Measurements from ENCODE around the gene ARMC2. TPM values are rescaled to one million over a fixed set of nuclear protein-coding genes. Genes with fewer than 3 reads are reported as not detected.

ARMC2 gene
- total and polyA plus RNA-seq, 7 donors, result 0.56 to 3.7 (median 2.0) TPM

DNA sequence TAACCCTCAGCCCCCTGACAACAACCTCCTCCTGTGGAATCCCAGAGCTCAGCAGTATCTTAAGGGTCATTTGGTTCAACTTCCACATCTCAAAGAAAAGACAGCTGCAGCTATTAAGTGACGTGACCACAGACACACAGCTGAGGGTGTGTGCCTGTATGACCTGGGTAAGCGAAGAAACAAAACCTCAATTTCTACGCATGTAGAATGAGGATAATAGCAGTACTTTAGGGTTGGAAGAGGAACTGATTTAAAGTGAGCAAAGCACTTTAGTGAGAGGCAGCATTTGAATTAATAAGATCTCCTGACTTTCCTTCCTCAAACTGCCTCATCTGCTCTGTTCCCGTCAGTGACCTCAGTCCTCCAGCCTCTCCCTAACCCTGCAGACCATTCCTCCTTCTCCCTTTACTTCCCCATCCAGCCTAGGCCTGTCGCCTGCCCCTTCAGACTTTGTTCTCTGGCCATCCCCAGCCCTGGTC is 6.8 kb upstream of the ARMC2 start:
- no peak for TF ChIP-seq CTCF (IDR thresholded peaks at IDR 0.05)
- no peaks in the 10 kb centered on the region for H3K27me3 ChIP-seq (ENCODE audit: insufficient read depth in 3 of 3, low read length in 2 of 3)
- no peak overlapping the region for H3K27ac ChIP-seq
- intact Hi-C loops (cut with DNase I), result no loop called here
- DNase-seq (no peak), ATAC-seq (peak; percentile 25 to 55 (median 50))
- 78 to 91% (median 79%) methylated on average over 5 of the region's 5 CpGs for WGBS, 3 donors
- H3K36me3 ChIP-seq (ENCODE audit: insufficient read depth in 1 of 2, low read depth in 1 of 2), result no peaks in the 10 kb centered on the region
- H3K4me3 ChIP-seq, result no peak overlapping the region
- no peaks in the 10 kb centered on the region for H3K9me3 ChIP-seq
- H3K4me1 ChIP-seq, result no peaks in the 10 kb centered on the region

DNA sequence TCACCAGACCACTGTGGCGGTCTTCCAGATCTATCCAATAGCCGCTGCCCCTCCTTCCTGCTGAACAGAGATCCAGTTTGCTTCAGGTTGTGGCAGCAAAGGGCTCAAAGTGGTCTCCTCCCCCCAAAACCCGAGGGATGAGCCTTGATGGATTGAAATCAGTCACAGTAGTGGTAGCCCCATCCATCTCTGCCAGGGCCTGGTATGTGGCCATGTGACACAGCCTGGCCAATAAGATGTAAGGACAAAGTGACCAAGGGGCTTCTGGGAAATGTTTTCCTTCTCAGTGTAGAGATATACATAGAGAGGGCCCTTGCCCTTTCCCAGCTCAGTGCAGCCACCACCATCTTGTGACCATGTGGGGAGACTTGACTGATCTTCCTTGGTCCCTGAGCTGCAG is 4.1 kb upstream of the ARMC2 start:
- Histone ChIP-seq H3K36me3 (ENCODE audit: insufficient read depth in 1 of 2, low read depth in 1 of 2) (no peaks in the 10 kb centered on the region), H3K27me3 (ENCODE audit: insufficient read depth in 3 of 3, low read length in 2 of 3) (no peaks in the 10 kb centered on the region), H3K27ac (no peak overlapping the region), H3K9me3 (no peaks in the 10 kb centered on the region), H3K4me3 (no peak overlapping the region), H3K4me1 (peaks cover 11% of the 10 kb centered on the region)
- no peak for DNase-seq
- TF ChIP-seq CTCF (IDR thresholded peaks at IDR 0.05), result no peak
- ATAC-seq, result no peak
- 80 to 92% (median 88%) methylated on average over 3 of the region's 3 CpGs for WGBS, 3 donors
- intact Hi-C loops (cut with DNase I), result no loop called here

GRCh38 chr6:108845145-108845544 is 3.1 kb upstream of the ARMC2 start:
- no peak for DNase-seq
- TF ChIP-seq CTCF (IDR thresholded peaks at IDR 0.05), result no peak
- no peaks in the 10 kb centered on the region for H3K36me3 ChIP-seq (ENCODE audit: insufficient read depth in 1 of 2, low read depth in 1 of 2)
- no peak overlapping the region for H3K27ac ChIP-seq
- ATAC-seq, result no peak
- peaks cover 19% of the 10 kb centered on the region for H3K4me1 ChIP-seq
- H3K27me3 ChIP-seq (ENCODE audit: insufficient read depth in 3 of 3, low read length in 2 of 3), result no peaks in the 10 kb centered on the region
- no peak overlapping the region for H3K4me3 ChIP-seq
- H3K9me3 ChIP-seq, result no peaks in the 10 kb centered on the region
- intact Hi-C loops (cut with DNase I), result loop anchor here in 1 of 2 donors (5.0 kb wide), 1 partner anchor 47 kb away; no protein-coding TSS in a partner anchor

- Histone ChIP-seq H3K27ac (no peak overlapping the region), H3K4me3 (no peak overlapping the region), H3K4me1 (peaks cover 29% of the 10 kb centered on the region), H3K9me3 (no peaks in the 10 kb centered on the region), H3K27me3 (ENCODE audit: insufficient read depth in 3 of 3, low read length in 2 of 3) (no peaks in the 10 kb centered on the region), H3K36me3 (ENCODE audit: insufficient read depth in 1 of 2, low read depth in 1 of 2) (no peaks in the 10 kb centered on the region)
- intact Hi-C loops (cut with DNase I), result loop anchor here in 1 of 2 donors (5.0 kb wide), 1 partner anchor 46 kb away; no protein-coding TSS in a partner anchor
- WGBS, 3 donors, result 58 to 67% (median 65%) methylated on average over 5 of the region's 5 CpGs
- no peak for DNase-seq
- no peak for ATAC-seq
- no peak for TF ChIP-seq CTCF (IDR thresholded peaks at IDR 0.05)
Observed at GRCh38 chr6:108846101-108846500, 2.1 kb upstream of the ARMC2 start.

DNA sequence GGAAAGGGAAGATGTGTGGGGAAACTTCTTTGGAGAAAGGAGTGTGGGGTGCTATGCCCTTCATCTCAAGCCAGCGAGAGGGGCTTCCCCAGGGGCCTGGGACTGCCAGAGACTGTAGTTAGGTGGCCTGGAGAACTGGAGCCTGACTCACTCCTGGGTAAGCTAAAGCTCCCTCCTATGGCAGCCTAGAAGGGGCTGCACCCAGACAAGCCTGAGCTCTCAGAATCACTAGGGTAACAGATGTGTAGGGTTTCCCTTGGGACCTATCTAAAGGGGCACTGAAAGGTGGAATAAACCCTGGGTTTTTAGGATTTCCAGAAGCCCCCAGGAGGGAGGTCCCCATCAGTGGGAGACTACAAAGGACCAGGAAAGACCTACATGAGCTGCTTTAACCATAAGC is 1.6 kb upstream of the ARMC2 start:
- ATAC-seq (no peak), DNase-seq (no peak)
- no peak overlapping the region for H3K27ac ChIP-seq
- H3K4me1 ChIP-seq, result peaks cover 29% of the 10 kb centered on the region
- H3K4me3 ChIP-seq, result no peak overlapping the region
- H3K36me3 ChIP-seq (ENCODE audit: insufficient read depth in 1 of 2, low read depth in 1 of 2), result no peaks in the 10 kb centered on the region
- intact Hi-C loops (cut with DNase I), result loop anchor here in 1 of 2 donors (5.0 kb wide), 1 partner anchor 46 kb away; no protein-coding TSS in a partner anchor
- TF ChIP-seq CTCF (IDR thresholded peaks at IDR 0.05), result no peak
- H3K9me3 ChIP-seq, result no peaks in the 10 kb centered on the region
- H3K27me3 ChIP-seq (ENCODE audit: insufficient read depth in 3 of 3, low read length in 2 of 3), result no peaks in the 10 kb centered on the region
- 50 to 84% (median 80%) methylated on average over 1 of the region's 1 CpG for WGBS, 3 donors
